HepG2 (cell line): ENCODE measurements around the gene GAS2L1. TPM values are rescaled to one million over a fixed set of nuclear protein-coding genes. Genes with fewer than 3 reads are reported as not detected.

Experiments used
- ATAC-seq: fragments of 200-7000 bp; cut with Tn5 transposase; 3 replicates; pipeline ENCODE4 v1.9.1; 2020; ENCODE audit warnings: mild to moderate bottlenecking, moderate library complexity
- BruUV-seq: library from RNA; stranded (reverse); fragments of 400-500 nt; replicated peaks from 2 replicates; lab custom pipeline; 2021; lab: Mats Ljungman, UMichigan
- CTCF ChIA-PET: fragments of 300-600 bp; formaldehyde crosslinking; extraction: SDS; loops from one replicate; lab custom pipeline; 2021; ENCODE audit warnings: low total read pairs, inconsistent platforms, low intra/inter-chr PET ratio; lab: Yijun Ruan, JAX
- POLR2A ChIA-PET: fragments of 350-600 bp; sonication (Branson Sonifier 250); formaldehyde crosslinking; loops from one replicate; lab custom pipeline; 2020; ENCODE audit warnings: antibody characterized with exemption, inconsistent platforms; lab: Yijun Ruan, JAX
- DNase-seq: peaks from one replicate; pipeline ENCODE4 v3.0.0-alpha.2; 2015; ENCODE audit warnings: low spot score
- FAIRE-seq: peaks from 3 replicates; lab custom pipeline; 2011; peaks lifted over from hg19 to GRCh38; lab: Jason Lieb, UNC
- H2AFZ ChIP-seq: one replicate; pipeline ENCODE4 v1.6.1; 2011; ENCODE audit warnings: low read length, inconsistent platforms
- H3K27ac ChIP-seq: fragments of 300-600 bp; 3 replicates; pipeline ENCODE4 v1.8.0; 2011; ENCODE audit warnings: mixed run types, mild to moderate bottlenecking, mixed read lengths, low read length, inconsistent platforms; ENCODE audit not compliant: insufficient read depth; ENCODE audit errors: extremely low read length
- H3K27me3 ChIP-seq, 2 experiments: fragments of 200-600 bp in 1 of 2; 2 replicates in 1 of 2; 3 replicates in 1 of 2; pipeline versions ENCODE4 v1.6.0 to v1.8.0; 2011; ENCODE audit warnings: low read length in 2 of 2, mild to moderate bottlenecking in 2 of 2, moderate library complexity in 2 of 2, inconsistent platforms in 1 of 2; ENCODE audit not compliant: insufficient read depth in 2 of 2, control insufficient read depth in 1 of 2
- H3K36me3 ChIP-seq, 2 experiments: fragments of 200-600 bp in 1 of 2; replicated peaks in 1 of 2; 2 replicates in 1 of 2; 3 replicates in 1 of 2; pipeline versions ENCODE4 v1.5.1 to v1.8.0; 2011; ENCODE audit warnings: low read length in 2 of 2, inconsistent platforms in 1 of 2; ENCODE audit not compliant: insufficient read depth in 2 of 2, control insufficient read depth in 1 of 2
- H3K4me1 ChIP-seq: 2 replicates; pipeline ENCODE4 v1.5.1; 2012; ENCODE audit warnings: low read length, inconsistent platforms; ENCODE audit not compliant: insufficient read depth
- H3K4me2 ChIP-seq: 2 replicates; pipeline ENCODE4 v1.6.0; 2011; ENCODE audit warnings: low read depth, low read length, inconsistent platforms
- H3K4me3 ChIP-seq, 3 experiments: fragments of 200-600 bp in 1 of 3; sonication (generic), shearing (Covaris generic) in 1 of 3; replicated peaks in 1 of 3; 2 replicates each; pipeline ENCODE4 v1.5.1; 2011 to 2016; ENCODE audit warnings: low read length in 3 of 3, inconsistent platforms in 2 of 3, low read depth in 2 of 3, mild to moderate bottlenecking in 2 of 3, control low read depth in 1 of 3, mixed read lengths in 1 of 3; ENCODE audit not compliant: insufficient read depth in 1 of 3
- H3K79me2 ChIP-seq: one replicate; pipeline ENCODE4 v1.6.1; 2011; ENCODE audit warnings: low read length, inconsistent platforms; ENCODE audit not compliant: insufficient read depth
- H3K9ac ChIP-seq: 2 replicates; pipeline ENCODE4 v1.6.0; 2011; ENCODE audit warnings: mild to moderate bottlenecking, low read depth, low read length, inconsistent platforms; ENCODE audit not compliant: insufficient read depth
- H3K9me3 ChIP-seq: 2 replicates; pipeline ENCODE4 v1.5.1; 2012; ENCODE audit warnings: mild to moderate bottlenecking, low read length
- H4K20me1 ChIP-seq: 2 replicates; pipeline ENCODE4 v1.6.0; 2011; ENCODE audit warnings: inconsistent platforms, mild to moderate bottlenecking, low read length, moderate library complexity; ENCODE audit not compliant: insufficient read depth
- HIC2 ChIP-seq: sonication (generic); formaldehyde crosslinking; IDR thresholded peaks from 2 replicates; pipeline ENCODE4 v1.9.0; 2022; ENCODE audit warnings: low read depth, missing genetic modification reagents
- MYC ChIP-seq: sonication (generic); formaldehyde crosslinking; IDR thresholded peaks from 2 replicates; pipeline ENCODE4 v1.9.0; 2021; ENCODE audit warnings: missing genetic modification reagents, borderline replicate concordance
- NKX3-1 ChIP-seq: sonication (generic); formaldehyde crosslinking; IDR thresholded peaks from 2 replicates; pipeline ENCODE4 v1.5.0; 2020; ENCODE audit warnings: missing genetic modification reagents
- THRA ChIP-seq: sonication (generic); formaldehyde crosslinking; IDR thresholded peaks from 2 replicates; pipeline ENCODE4 v1.4.0; 2020; ENCODE audit warnings: missing genetic modification reagents, borderline replicate concordance
- ZNF101 ChIP-seq: sonication (generic); formaldehyde crosslinking; IDR thresholded peaks from 2 replicates; pipeline ENCODE4 v1.4.0; 2020; ENCODE audit warnings: mild to moderate bottlenecking, low read depth, missing genetic modification reagents, borderline replicate concordance
- ZNF597 ChIP-seq: sonication (generic); formaldehyde crosslinking; IDR thresholded peaks from 2 replicates; pipeline ENCODE4 v1.5.0; 2020; ENCODE audit warnings: missing genetic modification reagents
- ZNF609 ChIP-seq: sonication (generic); formaldehyde crosslinking; IDR thresholded peaks from 2 replicates; pipeline ENCODE4 v1.4.0; 2020; ENCODE audit warnings: mild to moderate bottlenecking, missing genetic modification reagents, borderline replicate concordance
- ZNF639 ChIP-seq: conservative IDR thresholded peaks from 2 replicates; pipeline ENCODE4 v1.6.1; 2018; ENCODE audit warnings: missing genetic modification reagents
- ZNF816 ChIP-seq: sonication (generic); formaldehyde crosslinking; IDR thresholded peaks from 2 replicates; pipeline ENCODE4 v1.8.0; 2022; ENCODE audit warnings: missing genetic modification reagents, mild to moderate bottlenecking, borderline replicate concordance
- WGBS: methylation state at CpG from one replicate; pipeline ENCODE4 v1.1.6; 2017; ENCODE audit warnings: low lambda C conversion rate; 5-methylcytosine and 5-hydroxymethylcytosine counted together
- in situ Hi-C: cut with HindIII; loops from 2 replicates; pipeline ENCODE4 v1.10.0; 2017; ENCODE audit warnings: low pct_unique_long_range_greater_than_20kb; ENCODE audit not compliant: extremely low pct_ligation_motif_present
- intact Hi-C: fragments of 100-400 bp; cut with micrococcal nuclease; formaldehyde crosslinking; loops from one replicate; pipeline ENCODE4 v1.10.0; 2022; ENCODE audit not compliant: unreplicated experiment
- polyA plus RNA-seq, 8 experiments: library from polyadenylated mRNA; depleted of rRNA in 3 of 8; stranded (reverse) in 7 of 8; unstranded in 1 of 8; fragments of >200 nt; fragmentation: Illumina TruSeq in 4 of 8; extraction: Trizol in 4 of 8; gene quantifications; 2 replicates each; pipeline versions ENCODE4 v1.2.1 to v1.2.3, GENCODE V29; 2011 to 2016; ENCODE audit warnings: low read depth in 4 of 8, missing spikeins in 1 of 8, mixed read lengths in 1 of 8; ENCODE audit not compliant: insufficient read depth in 1 of 8
- total RNA-seq, 5 experiments: library from RNA; depleted of rRNA; stranded (reverse); fragments of >200 nt; fragmentation: Illumina TruSeq; extraction: Trizol; gene quantifications; 2 replicates each; pipeline ENCODE4 v1.2.3, GENCODE V29; 2016; ENCODE audit warnings: low read depth in 1 of 5

The GAS2L1 gene
- total and polyA plus RNA-seq, 2 of the 13 experiments (the other 11 are each of a cell fraction or from before 2014, with no cell fraction given) = 1.8 to 3.3 TPM

GRCh38 chr22:29325785-29326315, 19.4 kb downstream of the GAS2L1 start (continued):
- TF ChIP-seq ZNF609 (no peak), NKX3-1 (CRISPR knock-in tag) (no peak)

GRCh38 chr22:29326481-29326880, 20.0 kb downstream of the GAS2L1 start:
- FAIRE-seq (no peak), ATAC-seq (no peak), DNase-seq (no peak)
- Histone ChIP-seq H3K79me2 (no peaks in the 10 kb centered on the region), H4K20me1 (no peaks in the 10 kb centered on the region), H3K9me3 (no peaks in the 10 kb centered on the region), H3K36me3 (peaks cover 6 to 13% of the 10 kb centered on the region in 2 experiments; a peak in 4 of 5 replicates), H3K4me3 (no peak overlapping the region), H3K27me3 (no peaks in the 10 kb centered on the region), H3K27ac (no peak overlapping the region), H3K9ac (no peak overlapping the region), H2AFZ (no peak overlapping the region), H3K4me1 (no peaks in the 10 kb centered on the region), H3K4me2 (no peak overlapping the region)
- POLR2A ChIA-PET = no interaction called here
- in situ Hi-C loops (no loop called here), intact Hi-C loops (no loop called here)
- BruUV-seq = no TSS peak
- 91% methylated on average over 9 of the region's 10 CpGs for WGBS
- CTCF ChIA-PET = no interaction called here
- TF ChIP-seq ZNF639 (CRISPR knock-in tag) = no peak
- no peak for TF ChIP-seq ZNF101 (CRISPR knock-in tag)
- no peak for TF ChIP-seq ZNF597 (CRISPR knock-in tag)
- no peak for TF ChIP-seq MYC (CRISPR knock-in tag)
- no peak for TF ChIP-seq HIC2 (CRISPR knock-in tag)
- TF ChIP-seq ZNF816 (CRISPR knock-in tag) = no peak
- TF ChIP-seq THRA = no peak
